GM12891 (cell line): ENCODE measurements around the gene AFAP1.

Source experiments
- POLR2A ChIP-seq: IDR thresholded peaks from 2 replicates; pipeline ENCODE4 v1.6.1; 2011; ENCODE audit warnings: low read depth, low read length, control low read depth
- POLR2AphosphoS5 ChIP-seq: IDR thresholded peaks from 2 replicates; pipeline ENCODE4 v1.6.1; 2011; ENCODE audit warnings: low read depth, low read length, control low read depth
- SPI1 ChIP-seq: IDR thresholded peaks from 2 replicates; pipeline ENCODE4 v1.6.1; 2011; ENCODE audit warnings: low read depth, low read length, control low read depth
- TAF1 ChIP-seq: IDR thresholded peaks from 2 replicates; pipeline ENCODE4 v1.6.1; 2011; ENCODE audit warnings: low read depth, low read length, control low read depth

GRCh38 chr4:7865533-7865932, 74.1 kb downstream of the AFAP1 start:
- TF ChIP-seq POLR2A, result no peak
- no peak for TF ChIP-seq POLR2AphosphoS5
- TF ChIP-seq SPI1, result no peak
- no peak for TF ChIP-seq TAF1
